HepG2 (cell line): ENCODE data around the gene RBM12. TPM values are rescaled to one million over a fixed set of nuclear protein-coding genes. Genes with fewer than 3 reads are reported as not detected.
A peak's percentile ranks its signal among the peaks of the same experiment; 100 is the strongest.

Experiments used
- ARID4A ChIP-seq: sonication (generic); formaldehyde crosslinking; IDR thresholded peaks from 2 replicates; pipeline ENCODE4 v1.5.0; 2020; ENCODE audit warnings: mild to moderate bottlenecking, missing genetic modification reagents, borderline replicate concordance
- BCL3 ChIP-seq: sonication (generic); formaldehyde crosslinking; IDR thresholded peaks from 2 replicates; pipeline ENCODE4 v1.5.1; 2020; ENCODE audit warnings: mild to moderate bottlenecking, missing genetic modification reagents, moderate library complexity
- FOXO1 ChIP-seq: sonication (generic); formaldehyde crosslinking; IDR thresholded peaks from 2 replicates; pipeline ENCODE4 v1.4.0; 2020; ENCODE audit warnings: missing genetic modification reagents
- GZF1 ChIP-seq: sonication (generic); formaldehyde crosslinking; IDR thresholded peaks from 2 replicates; pipeline ENCODE4 v1.5.1; 2020; ENCODE audit warnings: mild to moderate bottlenecking, missing genetic modification reagents
- KLF9 ChIP-seq: IDR thresholded peaks from 2 replicates; pipeline ENCODE4 v1.6.1; 2016; ENCODE audit warnings: low read depth
- NFKB2 ChIP-seq: sonication (generic); formaldehyde crosslinking; IDR thresholded peaks from 2 replicates; pipeline ENCODE4 v1.4.0; 2020; ENCODE audit warnings: missing genetic modification reagents, borderline replicate concordance
- PRMT3 ChIP-seq: sonication (generic); formaldehyde crosslinking; IDR thresholded peaks from 2 replicates; pipeline ENCODE4 v1.8.1; 2022; ENCODE audit warnings: low read depth, mild to moderate bottlenecking, moderate library complexity, missing genetic modification reagents, borderline replicate concordance
- REST ChIP-seq, 2 experiments: IDR thresholded peaks; 2 replicates each; pipeline ENCODE4 v1.6.1; 2011 to 2012; ENCODE audit warnings: low read length in 2 of 2, borderline replicate concordance in 1 of 2, low read depth in 1 of 2, mild to moderate bottlenecking in 1 of 2, moderate library complexity in 1 of 2
- SMARCE1 ChIP-seq: fragments of 450-650 bp; IDR thresholded peaks from 2 replicates; pipeline ENCODE4 v1.6.1; 2017; ENCODE audit warnings: borderline replicate concordance
- SP2 ChIP-seq: sonication (generic); formaldehyde crosslinking; IDR thresholded peaks from 2 replicates; pipeline ENCODE4 v1.5.1; 2020; ENCODE audit warnings: mild to moderate bottlenecking, missing genetic modification reagents
- TRIM24 ChIP-seq: sonication (generic); formaldehyde crosslinking; IDR thresholded peaks from 2 replicates; pipeline ENCODE4 v1.8.0; 2022; ENCODE audit warnings: mild to moderate bottlenecking, missing genetic modification reagents
- ZNF12 ChIP-seq: sonication (generic); formaldehyde crosslinking; IDR thresholded peaks from 2 replicates; pipeline ENCODE4 v1.5.0; 2020; ENCODE audit warnings: missing genetic modification reagents
- ZNF563 ChIP-seq: sonication (generic); formaldehyde crosslinking; IDR thresholded peaks from 2 replicates; pipeline ENCODE4 v1.8.0; 2022; ENCODE audit warnings: mild to moderate bottlenecking, moderate library complexity, missing genetic modification reagents
- ZNF619 ChIP-seq: sonication (generic); formaldehyde crosslinking; IDR thresholded peaks from 2 replicates; pipeline ENCODE4 v1.4.0; 2020; ENCODE audit warnings: mild to moderate bottlenecking, missing genetic modification reagents
- ZNF768 ChIP-seq: sonication (generic); formaldehyde crosslinking; IDR thresholded peaks from 2 replicates; pipeline ENCODE4 v1.4.0; 2020; ENCODE audit warnings: missing genetic modification reagents
- polyA plus RNA-seq, 8 experiments: library from polyadenylated mRNA; depleted of rRNA in 3 of 8; stranded (reverse) in 7 of 8; unstranded in 1 of 8; fragments of >200 nt; fragmentation: Illumina TruSeq in 4 of 8; extraction: Trizol in 4 of 8; gene quantifications; 2 replicates each; pipeline versions ENCODE4 v1.2.1 to v1.2.3, GENCODE V29; 2011 to 2016; ENCODE audit warnings: low read depth in 4 of 8, missing spikeins in 1 of 8, mixed read lengths in 1 of 8; ENCODE audit not compliant: insufficient read depth in 1 of 8
- total RNA-seq, 5 experiments: library from RNA; depleted of rRNA; stranded (reverse); fragments of >200 nt; fragmentation: Illumina TruSeq; extraction: Trizol; gene quantifications; 2 replicates each; pipeline ENCODE4 v1.2.3, GENCODE V29; 2016; ENCODE audit warnings: low read depth in 1 of 5

Gene RBM12
- total and polyA plus RNA-seq, 2 of the 13 experiments (the other 11 are each of a cell fraction or from before 2014, with no cell fraction given) = 97.9 to 104 TPM

GRCh38 chr20:35618263-35619131 is 46.2 kb downstream of the RBM12 start (continued):
- TF ChIP-seq BCL3 (CRISPR knock-in tag) (no peak; the same call in none of the 2 replicates), FOXO1 (CRISPR knock-in tag) (no peak), SP2 (CRISPR knock-in tag) (no peak), SMARCE1 (no peak), PRMT3 (0 out of 2 replicates have a peak, but pooled peaks have one; percentile 1), REST (IDR thresholded peaks at IDR 0.05; ENCODE audit: borderline replicate concordance in 1 of 2, low read depth in 1 of 2, low read length in 2 of 2) (no peak), NFKB2 (CRISPR knock-in tag) (peak; percentile 40; the same call in 1 of the 2 replicates), KLF9 (no peak), GZF1 (CRISPR knock-in tag) (peak; percentile 69; the same call in 1 of the 2 replicates), TRIM24 (no peak), ZNF768 (CRISPR knock-in tag) (0 out of 2 replicates have a peak, but pooled peaks have one; percentile 15), ZNF619 (CRISPR knock-in tag) (0 out of 2 replicates have a peak, but pooled peaks have one; percentile 33), ZNF12 (CRISPR knock-in tag) (no peak), ARID4A (CRISPR knock-in tag) (no peak), ZNF563 (CRISPR knock-in tag) (peak; percentile 33; the same call in 1 of the 2 replicates)
